Adrenal gland (tissue), 12 donors: ENCODE measurements around the gene NHSL1. TPM values are rescaled to one million over a fixed set of nuclear protein-coding genes. Genes with fewer than 3 reads are reported as not detected.
A peak's percentile ranks its signal among the peaks of the same experiment; 100 is the strongest.

Source experiments
- DNase-seq, 7 donors: peaks; one replicate each; pipeline ENCODE4 v3.0.0-alpha.2; 2019 to 2020
- H3K27ac ChIP-seq, 5 donors: fragments of 200-600 bp; sonication (generic) in 4 of 5; 1 replicate in 3 of 5; 2 replicates in 2 of 5; pipeline versions ENCODE4 v1.5.1 to v1.8.0; 2016 to 2020; ENCODE audit warnings: mild to moderate bottlenecking in 1 of 5
- H3K27me3 ChIP-seq: fragments of 200-600 bp; 2 replicates; pipeline ENCODE4 v1.8.0; 2021
- H3K36me3 ChIP-seq, 2 donors: fragments of 200-600 bp; replicated peaks in 1 of 2; 1 replicate in 1 of 2; 2 replicates in 1 of 2; pipeline versions ENCODE4 v1.5.1 to v1.8.0; 2018 to 2022
- H3K4me1 ChIP-seq, 2 donors: fragments of 200-600 bp; replicated peaks in 1 of 2; 1 replicate in 1 of 2; 2 replicates in 1 of 2; pipeline versions ENCODE4 v1.5.1 to v1.8.0; 2018 to 2021
- H3K4me3 ChIP-seq, 4 donors: fragments of 200-600 bp; sonication (generic) in 3 of 4; one replicate each; pipeline ENCODE4 v1.5.1; 2016 to 2018
- H3K9me3 ChIP-seq, 3 donors: fragments of 200-600 bp; sonication (generic) in 1 of 3; replicated peaks in 1 of 3; 1 replicate in 2 of 3; 2 replicates in 1 of 3; pipeline versions ENCODE4 v1.5.1 to v1.8.0; 2016 to 2021
- POLR2A ChIP-seq, 2 donors: fragments of 450-650 bp; IDR thresholded peaks; one replicate each; pipeline ENCODE4 v1.6.1; 2017; ENCODE audit warnings: antibody characterized with exemption in 2 of 2, mild to moderate bottlenecking in 2 of 2, moderate library complexity in 1 of 2
- WGBS, 4 donors: extraction: QIAGEN DNeasy Blood & Tissue Kit in 2 of 4; methylation state at CpG; one replicate each; pipeline versions ENCODE4 v1.1.5 to v1.1.7; 2013 to 2017; 5-methylcytosine and 5-hydroxymethylcytosine counted together
- intact Hi-C, 2 donors: fragments of 100-400 bp; cut with DNase I; formaldehyde crosslinking; loops; one replicate each; pipeline versions ENCODE4 v1.14.1 to v1.15.0; 2022 to 2023
- polyA plus RNA-seq, 3 donors: library from polyadenylated mRNA; stranded (reverse); fragments of 200-250 nt in 2 of 3; fragments of 350-450 nt in 1 of 3; fragmentation: Illumina TruSeq in 1 of 3; extraction: RNeasy Lipid Tissue Mini Kit (QIAGEN cat#74804) in 1 of 3; gene quantifications; one replicate each; pipeline ENCODE4 v1.2.3, GENCODE V29; 2013 to 2014
- total RNA-seq, 9 donors: library from RNA; depleted of rRNA in 4 of 9; stranded (reverse); fragments of >200 nt in 4 of 9; fragments of 120-200 nt in 1 of 9; fragmentation: NEBNext Ultra II Directional in 1 of 9; extraction: Animal tissue kit (Norgen Biotek cat#: 25700) in 1 of 9; gene quantifications; one replicate each; pipeline versions ENCODE4 v1.1.0 to v1.2.4, GENCODE V29; 2013 to 2023
- TF ChIP-seq, protein P1 (sequence below), 6 experiments: fragments of 450-650 bp in 4 of 6; fragments of 200-600 bp in 2 of 6; sonication (generic) in 1 of 6; IDR thresholded peaks; 1 replicate in 5 of 6; 2 replicates in 1 of 6; pipeline versions ENCODE4 v1.5.1 to v1.8.0; 2016 to 2021; ENCODE audit warnings: antibody characterized with exemption in 6 of 6, mild to moderate bottlenecking in 2 of 6, moderate library complexity in 1 of 6
- donor health status: healthy with polysubstance abuse.
- donor health status: Bipolar disorder and iron deficiency.
- donor health status: DM: yes; HTN: yes; CAD: no.
- donor health status: DM: no; HTN: no; CAD: no.
- donor health status: DM: no; HTN: no; CAD: no.
- donor health status: DM: yes; HTN: yes; CAD: no.

The NHSL1 gene
- total and polyA plus RNA-seq, 12 donors = 1.2 to 12.7 (median 5.3) TPM

DNA sequence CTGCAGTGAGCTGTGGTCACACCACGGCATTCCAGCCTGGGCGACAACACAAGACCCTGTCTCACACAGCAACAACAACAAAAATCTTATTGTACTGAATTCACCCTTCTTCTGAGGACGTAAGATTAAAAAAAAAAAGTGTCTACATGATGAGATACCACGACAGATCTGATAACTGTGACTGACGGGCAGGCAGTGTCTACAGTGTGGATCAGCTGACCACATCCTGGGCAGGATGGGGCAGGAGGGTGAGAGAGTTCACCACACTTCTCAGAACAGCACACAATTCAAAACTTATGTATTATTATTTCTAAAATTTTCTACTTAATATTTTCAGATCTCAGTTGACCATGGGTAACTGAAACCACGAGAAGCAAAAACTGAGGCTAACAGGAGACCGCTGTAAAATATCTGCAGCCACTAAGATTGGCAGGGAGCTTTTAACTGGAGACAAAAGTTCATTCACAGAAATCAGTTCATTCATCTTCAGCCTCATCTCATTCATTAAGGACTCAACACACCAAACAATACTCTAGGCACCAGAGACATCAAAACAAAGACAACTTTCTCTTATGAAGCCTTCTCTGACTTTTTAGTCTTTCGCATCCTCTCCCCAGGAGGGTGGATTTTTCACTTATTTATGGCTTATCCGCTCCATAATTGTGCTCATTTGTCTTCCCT is 15.7 kb upstream of the NHSL1 start:
- Histone ChIP-seq H3K4me1 (no peaks in the 10 kb centered on the region), H3K4me3 (no peak overlapping the region), H3K36me3 (no peaks in the 10 kb centered on the region), H3K27me3 (no peaks in the 10 kb centered on the region), H3K27ac (no peak overlapping the region), H3K9me3 (no peaks in the 10 kb centered on the region)
- intact Hi-C loops = loop anchor here in 1 of 2 donors (5.0 kb wide), 1 partner anchor 88 kb away; no protein-coding TSS in a partner anchor
- no peak for DNase-seq
- WGBS, 4 donors = 84 to 87% (median 86%) methylated on average over 9 of the region's 9 CpGs
- TF ChIP-seq, protein P1, sequence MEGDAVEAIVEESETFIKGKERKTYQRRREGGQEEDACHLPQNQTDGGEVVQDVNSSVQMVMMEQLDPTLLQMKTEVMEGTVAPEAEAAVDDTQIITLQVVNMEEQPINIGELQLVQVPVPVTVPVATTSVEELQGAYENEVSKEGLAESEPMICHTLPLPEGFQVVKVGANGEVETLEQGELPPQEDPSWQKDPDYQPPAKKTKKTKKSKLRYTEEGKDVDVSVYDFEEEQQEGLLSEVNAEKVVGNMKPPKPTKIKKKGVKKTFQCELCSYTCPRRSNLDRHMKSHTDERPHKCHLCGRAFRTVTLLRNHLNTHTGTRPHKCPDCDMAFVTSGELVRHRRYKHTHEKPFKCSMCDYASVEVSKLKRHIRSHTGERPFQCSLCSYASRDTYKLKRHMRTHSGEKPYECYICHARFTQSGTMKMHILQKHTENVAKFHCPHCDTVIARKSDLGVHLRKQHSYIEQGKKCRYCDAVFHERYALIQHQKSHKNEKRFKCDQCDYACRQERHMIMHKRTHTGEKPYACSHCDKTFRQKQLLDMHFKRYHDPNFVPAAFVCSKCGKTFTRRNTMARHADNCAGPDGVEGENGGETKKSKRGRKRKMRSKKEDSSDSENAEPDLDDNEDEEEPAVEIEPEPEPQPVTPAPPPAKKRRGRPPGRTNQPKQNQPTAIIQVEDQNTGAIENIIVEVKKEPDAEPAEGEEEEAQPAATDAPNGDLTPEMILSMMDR (IDR thresholded peaks at IDR 0.05) = no peak
- no peak for TF ChIP-seq POLR2A (IDR thresholded peaks at IDR 0.05)

DNA sequence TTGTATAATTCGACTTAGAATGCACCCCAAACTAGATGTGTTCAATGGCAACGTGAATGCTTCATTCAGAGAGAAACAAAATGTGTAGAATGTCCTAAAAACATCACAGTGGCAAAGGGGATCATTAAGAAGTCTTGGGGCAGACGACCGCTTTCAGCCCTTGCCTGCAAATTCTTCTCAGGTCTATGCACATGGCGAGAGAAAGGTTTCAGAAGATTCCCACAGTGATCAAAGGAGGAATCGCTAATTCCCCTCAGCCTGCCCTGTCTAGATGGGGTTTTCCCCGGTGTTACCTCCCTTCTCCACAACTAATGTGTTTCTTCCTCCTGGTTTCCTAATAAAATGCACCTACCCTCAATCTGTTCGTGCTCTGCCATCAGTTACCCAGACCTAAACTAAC is 13.3 kb upstream of the NHSL1 start:
- no peak for DNase-seq

DNA sequence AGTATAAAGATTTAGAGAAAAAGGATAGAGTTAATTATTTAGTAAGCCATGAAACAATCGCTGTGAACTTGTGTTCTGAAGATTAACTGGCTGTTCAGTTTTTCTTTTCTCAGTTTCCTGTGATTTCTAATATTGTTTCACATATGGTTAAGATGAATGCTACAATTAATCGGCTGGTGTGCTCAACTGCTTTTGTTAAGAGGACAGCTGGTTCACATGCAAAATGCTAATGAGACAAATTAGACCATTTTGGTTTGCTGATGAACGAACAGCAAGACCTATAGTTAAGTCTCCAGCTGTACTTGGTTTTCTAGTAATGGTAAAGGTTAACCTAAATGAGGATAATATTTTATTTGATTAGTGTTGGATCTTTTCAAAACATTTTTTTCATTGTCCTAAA is 10.8 kb upstream of the NHSL1 start:
- intact Hi-C loops = loop anchor here in 1 of 2 donors (5.0 kb wide), 1 partner anchor 83 kb away; no protein-coding TSS in a partner anchor
- no peak for DNase-seq
- no peaks in the 10 kb centered on the region for H3K9me3 ChIP-seq
- no peaks in the 10 kb centered on the region for H3K36me3 ChIP-seq
- H3K27me3 ChIP-seq = no peaks in the 10 kb centered on the region
- 62 to 79% (median 73%) methylated on average over 3 of the region's 3 CpGs for WGBS, 4 donors
- H3K4me1 ChIP-seq = no peaks in the 10 kb centered on the region
- H3K27ac ChIP-seq = no peak overlapping the region
- TF ChIP-seq POLR2A (IDR thresholded peaks at IDR 0.05) = no peak
- TF ChIP-seq, protein P1 (IDR thresholded peaks at IDR 0.05) = no peak
- no peak overlapping the region for H3K4me3 ChIP-seq

More for the DNA sequence above, 13.3 kb upstream of the NHSL1 start:
- no peaks in the 10 kb centered on the region for H3K4me1 ChIP-seq
- no peaks in the 10 kb centered on the region for H3K9me3 ChIP-seq
- WGBS, 4 donors = 60 to 68% (median 65%) methylated on average over 8 of the region's 8 CpGs
- intact Hi-C loops = loop anchor here in 1 of 2 donors (5.0 kb wide), 1 partner anchor 85 kb away; no protein-coding TSS in a partner anchor
- H3K27me3 ChIP-seq = no peaks in the 10 kb centered on the region
- no peak overlapping the region for H3K27ac ChIP-seq
- no peak for TF ChIP-seq POLR2A (IDR thresholded peaks at IDR 0.05)
- TF ChIP-seq, protein P1 (IDR thresholded peaks at IDR 0.05) = no peak
- H3K36me3 ChIP-seq = no peaks in the 10 kb centered on the region
- no peak overlapping the region for H3K4me3 ChIP-seq

GRCh38 chr6:138509371-138509770 is 10.1 kb upstream of the NHSL1 start:
- Histone ChIP-seq H3K27ac (no peak overlapping the region), H3K9me3 (no peaks in the 10 kb centered on the region), H3K4me3 (no peak overlapping the region), H3K4me1 (no peaks in the 10 kb centered on the region), H3K36me3 (no peaks in the 10 kb centered on the region), H3K27me3 (no peaks in the 10 kb centered on the region)
- 20 to 29% (median 23%) methylated on average over 6 of the region's 6 CpGs for WGBS, 4 donors
- intact Hi-C loops = loop anchor here in 1 of 2 donors (10.0 kb wide), 1 partner anchor 395 kb away; no protein-coding TSS in a partner anchor
- DNase-seq = peak in 6 of 7 donors; percentile 33 to 70 (median 44)
- TF ChIP-seq, protein P1 (IDR thresholded peaks at IDR 0.05) = peak; percentile 26 to 63 (median 50)
- no peak for TF ChIP-seq POLR2A (IDR thresholded peaks at IDR 0.05)
